PFSK-1 (cell line): ENCODE measurements around the gene SHISA2.

ENCODE experiments used
- FOXP2 ChIP-seq: optimal IDR thresholded peaks from 2 replicates; pipeline ENCODE3; 2011; ENCODE audit warnings: borderline replicate concordance, control low read depth, inconsistent platforms; ENCODE audit not compliant: insufficient read depth; ENCODE audit errors: extremely low read length, extremely low read depth
- POLR2AphosphoS5 ChIP-seq: IDR thresholded peaks from 2 replicates; pipeline ENCODE4 v1.6.1; 2012; ENCODE audit warnings: low read depth, mild to moderate bottlenecking, control low read depth, low read length, moderate library complexity
- REST ChIP-seq, 2 experiments: IDR thresholded peaks; 2 replicates each; pipeline versions ENCODE4 v1.6.1 to v1.8.0; 2011 to 2012; ENCODE audit warnings: low read depth in 2 of 2, low read length in 2 of 2, control low read depth in 1 of 2, inconsistent platforms in 1 of 2, mild to moderate bottlenecking in 1 of 2, moderate library complexity in 1 of 2; ENCODE audit not compliant: insufficient read depth in 1 of 2
- SIN3A ChIP-seq: IDR thresholded peaks from 2 replicates; pipeline ENCODE4 v1.6.1; 2012; ENCODE audit warnings: mild to moderate bottlenecking, low read length, moderate library complexity, borderline replicate concordance; ENCODE audit not compliant: insufficient read depth
- TAF1 ChIP-seq: IDR thresholded peaks from 2 replicates; pipeline ENCODE4 v1.6.1; 2012; ENCODE audit warnings: low read length, control low read depth, borderline replicate concordance; ENCODE audit not compliant: insufficient read depth

SHISA2 gene

GRCh38 chr13:26022538-26023292, 29.1 kb downstream of the SHISA2 start:
- no peak for TF ChIP-seq TAF1
- TF ChIP-seq SIN3A: no peak
- TF ChIP-seq FOXP2: no peak
- TF ChIP-seq REST (IDR thresholded peaks at IDR 0.05; ENCODE audit: insufficient read depth in 1 of 2, low read depth in 2 of 2, low read length in 2 of 2): no peak
- no peak for TF ChIP-seq POLR2AphosphoS5

DNA sequence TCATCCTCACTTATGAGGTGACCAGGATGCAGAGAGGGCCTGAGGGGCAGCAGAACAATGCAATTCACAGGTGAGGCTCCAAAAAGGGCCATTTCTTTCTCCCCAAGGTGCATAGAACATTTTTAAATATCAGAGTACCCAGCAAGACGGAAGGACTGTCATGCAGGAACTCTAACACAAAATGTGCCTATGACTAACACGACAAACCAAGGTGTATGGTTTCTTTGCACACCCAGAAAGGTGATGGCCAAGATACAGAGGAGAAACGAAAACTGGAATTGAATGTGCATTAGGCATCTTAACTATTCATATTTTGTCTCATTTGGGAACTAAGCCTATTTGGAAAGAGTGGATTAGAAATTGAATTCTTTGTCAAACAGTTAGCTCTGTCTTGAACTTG, 29.9 kb downstream of the SHISA2 start:
- TF ChIP-seq TAF1 (no peak), SIN3A (no peak), FOXP2 (no peak), POLR2AphosphoS5 (no peak), REST (IDR thresholded peaks at IDR 0.05; ENCODE audit: insufficient read depth in 1 of 2, low read depth in 2 of 2, low read length in 2 of 2) (no peak)

GRCh38 chr13:26021516-26021915, 30.3 kb downstream of the SHISA2 start:
- TF ChIP-seq TAF1 (no peak), POLR2AphosphoS5 (no peak), FOXP2 (no peak), REST (IDR thresholded peaks at IDR 0.05; ENCODE audit: insufficient read depth in 1 of 2, low read depth in 2 of 2, low read length in 2 of 2) (no peak), SIN3A (no peak)

- no peak for TF ChIP-seq SIN3A
- TF ChIP-seq TAF1: no peak
- no peak for TF ChIP-seq FOXP2
- no peak for TF ChIP-seq REST (IDR thresholded peaks at IDR 0.05; ENCODE audit: insufficient read depth in 1 of 2, low read depth in 2 of 2, low read length in 2 of 2)
Measured at GRCh38 chr13:26020891-26021290, 30.9 kb downstream of the SHISA2 start.
